HepG2 (cell line): ENCODE data around the gene GMEB2. TPM values are rescaled to one million over a fixed set of nuclear protein-coding genes. Genes with fewer than 3 reads are reported as not detected.

Experiments used
- AKAP8 ChIP-seq: sonication (generic); formaldehyde crosslinking; IDR thresholded peaks from 2 replicates; pipeline ENCODE4 v1.5.1; 2020; ENCODE audit warnings: mild to moderate bottlenecking, missing genetic modification reagents
- ARNTL ChIP-seq: sonication (generic); formaldehyde crosslinking; IDR thresholded peaks from 2 replicates; pipeline ENCODE4 v1.4.0; 2020; ENCODE audit warnings: mild to moderate bottlenecking, missing genetic modification reagents
- BRCA1 ChIP-seq: sonication (generic); formaldehyde crosslinking; IDR thresholded peaks from 2 replicates; pipeline ENCODE4 v1.4.0; 2020; ENCODE audit warnings: missing genetic modification reagents
- DBP ChIP-seq: sonication (generic); formaldehyde crosslinking; IDR thresholded peaks from 2 replicates; pipeline ENCODE4 v1.4.0; 2020; ENCODE audit warnings: missing genetic modification reagents; ENCODE audit errors: not compliant biosample characterization
- EHMT2 ChIP-seq: fragments of 200-600 bp; sonication (generic); IDR thresholded peaks from 2 replicates; pipeline ENCODE4 v1.7.0; 2017; ENCODE audit warnings: antibody characterized with exemption, low read depth, low read length, borderline replicate concordance
- ETS1 ChIP-seq: sonication (generic); formaldehyde crosslinking; IDR thresholded peaks from 2 replicates; pipeline ENCODE4 v1.4.0; 2020; ENCODE audit warnings: missing genetic modification reagents
- FOXP1 ChIP-seq, 2 experiments: fragments of 450-650 bp in 1 of 2; IDR thresholded peaks; 2 replicates each; pipeline ENCODE4 v1.6.1; 2017 to 2018; ENCODE audit warnings: antibody characterized with exemption in 1 of 2
- KMT2B ChIP-seq: IDR thresholded peaks from 2 replicates; pipeline ENCODE4 v1.6.1; 2016; ENCODE audit warnings: missing genetic modification reagents, missing compliant biosample characterization
- MIER3 ChIP-seq: IDR thresholded peaks from 2 replicates; pipeline ENCODE4 v1.6.1; 2016; ENCODE audit warnings: missing compliant biosample characterization, borderline replicate concordance
- PTBP1 ChIP-seq: fragments of 200-400 bp; formaldehyde crosslinking; IDR thresholded peaks from 2 replicates; pipeline ENCODE4 v1.6.1; 2018; ENCODE audit warnings: low read length, low read depth; ENCODE audit not compliant: poor library complexity, severe bottlenecking
- SCMH1 ChIP-seq: sonication (generic); formaldehyde crosslinking; IDR thresholded peaks from 2 replicates; pipeline ENCODE4 v1.9.0; 2021; ENCODE audit warnings: missing genetic modification reagents, mild to moderate bottlenecking, borderline replicate concordance
- TFDP2 ChIP-seq: sonication (generic); formaldehyde crosslinking; IDR thresholded peaks from 2 replicates; pipeline ENCODE4 v1.4.0; 2020; ENCODE audit warnings: missing genetic modification reagents
- THYN1 ChIP-seq: sonication (generic); formaldehyde crosslinking; IDR thresholded peaks from 2 replicates; pipeline ENCODE4 v1.8.1; 2023; ENCODE audit warnings: low read depth, mild to moderate bottlenecking, moderate library complexity, missing genetic modification reagents, borderline replicate concordance
- WIZ ChIP-seq: sonication (generic); formaldehyde crosslinking; IDR thresholded peaks from 2 replicates; pipeline ENCODE4 v1.5.1; 2020; ENCODE audit warnings: mild to moderate bottlenecking, missing genetic modification reagents
- ZBTB3 ChIP-seq: sonication (generic); formaldehyde crosslinking; IDR thresholded peaks from 2 replicates; pipeline ENCODE4 v1.4.0; 2020; ENCODE audit warnings: low read depth, mild to moderate bottlenecking, moderate library complexity, missing genetic modification reagents, borderline replicate concordance
- ZC3H4 ChIP-seq: sonication (generic); formaldehyde crosslinking; IDR thresholded peaks from 2 replicates; pipeline ENCODE4 v1.4.0; 2020; ENCODE audit warnings: missing genetic modification reagents, borderline replicate concordance
- ZMYM2 ChIP-seq: sonication (generic); formaldehyde crosslinking; IDR thresholded peaks from 2 replicates; pipeline ENCODE4 v1.8.0; 2022; ENCODE audit warnings: mild to moderate bottlenecking, missing genetic modification reagents
- ZNF124 ChIP-seq: sonication (generic); formaldehyde crosslinking; IDR thresholded peaks from 2 replicates; pipeline ENCODE4 v1.4.0; 2020; ENCODE audit warnings: missing genetic modification reagents
- ZNF280D ChIP-seq: sonication (generic); formaldehyde crosslinking; IDR thresholded peaks from 2 replicates; pipeline ENCODE4 v1.5.1; 2020; ENCODE audit warnings: mild to moderate bottlenecking, missing genetic modification reagents
- ZNF354B ChIP-seq: sonication (generic); formaldehyde crosslinking; IDR thresholded peaks from 2 replicates; pipeline ENCODE4 v1.8.0; 2022; ENCODE audit warnings: mild to moderate bottlenecking, missing genetic modification reagents
- ZNF382 ChIP-seq: sonication (generic); formaldehyde crosslinking; IDR thresholded peaks from 2 replicates; pipeline ENCODE4 v1.5.0; 2020; ENCODE audit warnings: missing genetic modification reagents, mild to moderate bottlenecking, borderline replicate concordance
- ZNF556 ChIP-seq: sonication (generic); formaldehyde crosslinking; IDR thresholded peaks from 2 replicates; pipeline ENCODE4 v1.4.0; 2020; ENCODE audit warnings: mild to moderate bottlenecking, missing genetic modification reagents, borderline replicate concordance
- polyA plus RNA-seq, 8 experiments: library from polyadenylated mRNA; depleted of rRNA in 3 of 8; stranded (reverse) in 7 of 8; unstranded in 1 of 8; fragments of >200 nt; fragmentation: Illumina TruSeq in 4 of 8; extraction: Trizol in 4 of 8; gene quantifications; 2 replicates each; pipeline versions ENCODE4 v1.2.1 to v1.2.3, GENCODE V29; 2011 to 2016; ENCODE audit warnings: low read depth in 4 of 8, missing spikeins in 1 of 8, mixed read lengths in 1 of 8; ENCODE audit not compliant: insufficient read depth in 1 of 8
- total RNA-seq, 5 experiments: library from RNA; depleted of rRNA; stranded (reverse); fragments of >200 nt; fragmentation: Illumina TruSeq; extraction: Trizol; gene quantifications; 2 replicates each; pipeline ENCODE4 v1.2.3, GENCODE V29; 2016; ENCODE audit warnings: low read depth in 1 of 5

GMEB2 gene
- total and polyA plus RNA-seq, 2 of the 13 experiments (the other 11 are each of a cell fraction or from before 2014, with no cell fraction given) = 10.6 to 12.4 TPM

GRCh38 chr20:63652192-63652980 lies 25.5 kb upstream of the GMEB2 start (continued):
- no peak for TF ChIP-seq THYN1 (CRISPR knock-in tag)
- TF ChIP-seq ZNF124 (CRISPR knock-in tag) = no peak
- TF ChIP-seq BRCA1 (CRISPR knock-in tag) = no peak
- TF ChIP-seq EHMT2 = no peak
- TF ChIP-seq ZNF556 (CRISPR knock-in tag) = no peak; the same call in 1 of the 2 replicates
- TF ChIP-seq WIZ (CRISPR knock-in tag) = no peak; the same call in 1 of the 2 replicates
- TF ChIP-seq MIER3 (CRISPR knock-in tag) = no peak
- TF ChIP-seq FOXP1 (IDR thresholded peaks at IDR 0.05) = no peak
- TF ChIP-seq FOXP1 (CRISPR knock-in tag; IDR thresholded peaks at IDR 0.05) = no peak
- TF ChIP-seq ZMYM2 (CRISPR knock-in tag) = 0 out of 2 replicates have a peak, but pooled peaks have one; percentile 26
- no peak for TF ChIP-seq PTBP1
- TF ChIP-seq ARNTL = no peak
- no peak for TF ChIP-seq AKAP8 (CRISPR knock-in tag)
- no peak for TF ChIP-seq DBP (CRISPR knock-in tag)
- TF ChIP-seq ZNF280D (CRISPR knock-in tag) = no peak; the same call in 1 of the 2 replicates
- TF ChIP-seq ZC3H4 (CRISPR knock-in tag) = no peak
- peak; percentile 55 for TF ChIP-seq TFDP2 (CRISPR knock-in tag)
- no peak for TF ChIP-seq KMT2B (CRISPR knock-in tag)
- TF ChIP-seq ZNF382 (CRISPR knock-in tag) = no peak
- TF ChIP-seq ZBTB3 (CRISPR knock-in tag) = no peak
- TF ChIP-seq ETS1 (CRISPR knock-in tag) = no peak
- TF ChIP-seq SCMH1 (CRISPR knock-in tag) = no peak
- TF ChIP-seq ZNF354B (CRISPR knock-in tag) = 0 out of 2 replicates have a peak, but pooled peaks have one; percentile 72
